ENCODE measurements around the gene C17orf50. TPM values are rescaled to one million over a fixed set of nuclear protein-coding genes. Genes with fewer than 3 reads are reported as not detected.

Gene C17orf50
- total RNA-seq, 1 experiment from 2014 or later = not detected

- Histone ChIP-seq H3K9me3 (ENCODE audit: control insufficient read depth in 1 of 2, insufficient read depth in 1 of 2, low read depth in 1 of 2, low read length in 2 of 2) (no peaks in the 10 kb centered on the region), H3K4me1 (ENCODE audit: control insufficient read depth in 1 of 2, insufficient read depth in 2 of 2, low read length in 2 of 2) (no peaks in the 10 kb centered on the region), H3K27me3 (ENCODE audit: insufficient read depth, low read length) (peaks cover 4% of the 10 kb centered on the region; the same call in 1 of the 2 replicates), H3K4me3 (replicated peaks in 1 of 2; ENCODE audit: low read depth in 1 of 2, low read length in 2 of 2) (no peak overlapping the region), H3K4me2 (ENCODE audit: low read length) (no peak overlapping the region), H3K79me2 (ENCODE audit: insufficient read depth, low read length) (no peaks in the 10 kb centered on the region), H3K9ac (ENCODE audit: low read length) (no peak overlapping the region), H2AFZ (ENCODE audit: low read depth, low read length, poor library complexity, severe bottlenecking) (no peak overlapping the region), H3K27ac (ENCODE audit: low read depth, low read length) (no peak overlapping the region), H3K9me2 (ENCODE audit: insufficient read depth) (no peaks in the 10 kb centered on the region), H4K20me1 (ENCODE audit: insufficient read depth) (no peaks in the 10 kb centered on the region), H3K36me3 (ENCODE audit: control insufficient read depth in 1 of 2, insufficient read depth in 2 of 2, low read length in 2 of 2) (no peaks in the 10 kb centered on the region)
- no peak for ATAC-seq
- BruUV-seq (replicated peaks) = no TSS peak
- CTCF ChIA-PET = no interaction called here
- intact Hi-C loops (cut with micrococcal nuclease) = loop anchor here (5.0 to 10.0 kb wide), 5 partner anchors 433 to 1320 kb away; no protein-coding TSS in a partner anchor
- POLR2A ChIA-PET = no interaction called here
- no peak for DNase-seq (ENCODE audit: low read depth, low spot score)
- no peak for TF ChIP-seq POLR2AphosphoS5 (IDR thresholded peaks at IDR 0.05; ENCODE audit: low read depth, low read length)
- no peak for TF ChIP-seq SP1 (IDR thresholded peaks at IDR 0.05; ENCODE audit: low read depth)
- no peak for TF ChIP-seq ZBTB33 (IDR thresholded peaks at IDR 0.05; ENCODE audit: extremely low read depth, insufficient replicate concordance, low read length)
- TF ChIP-seq SRF (IDR thresholded peaks at IDR 0.05; ENCODE audit: low read depth) = no peak
- no peak for TF ChIP-seq CBX3 (IDR thresholded peaks at IDR 0.05; ENCODE audit: low read depth)
- TF ChIP-seq JUND (IDR thresholded peaks at IDR 0.05) = no peak
- no peak for TF ChIP-seq FOSL1 (IDR thresholded peaks at IDR 0.05; ENCODE audit: low read depth)
- TF ChIP-seq SIN3A (IDR thresholded peaks at IDR 0.05; ENCODE audit: low read depth) = no peak
- no peak for TF ChIP-seq REST (IDR thresholded peaks at IDR 0.05; ENCODE audit: low read depth)
- no peak for TF ChIP-seq ZFX (IDR thresholded peaks at IDR 0.05)
- RAD21 ChIA-PET (ENCODE audit: low non-redundant PET in 1 of 2, low total read pairs in 2 of 2, uncharacterized antibody in 2 of 2, unreplicated experiment in 2 of 2) = no interaction called here
Measured at GRCh38 chr17:35744830-35745229, 15.9 kb upstream of the C17orf50 start.

All from HCT116 (cell line).